Neural cell (in vitro differentiated cells): Measurements from ENCODE around the gene TTC39B. TPM values are rescaled to one million over a fixed set of nuclear protein-coding genes. Genes with fewer than 3 reads are reported as not detected.

Source experiments
- H2AFZ ChIP-seq: fragments of 200-600, 300-800 bp; sonication (generic), shearing (Covaris generic); 2 replicates; pipeline ENCODE4 v1.6.0; 2014; ENCODE audit warnings: low read depth, mild to moderate bottlenecking, antibody characterized with exemption, low read length, moderate library complexity
- H3F3A ChIP-seq: fragments of 200-600 bp; shearing (Covaris generic); 2 replicates; pipeline ENCODE4 v1.6.1; 2016; ENCODE audit warnings: mild to moderate bottlenecking, moderate library complexity, mixed read lengths, antibody characterized with exemption, low read length; ENCODE audit not compliant: insufficient read depth, poor library complexity, severe bottlenecking
- H3K27ac ChIP-seq: fragments of 200-600, 300-800 bp; sonication (generic), shearing (Covaris generic); 2 replicates; pipeline ENCODE4 v1.5.1; 2014; ENCODE audit warnings: mild to moderate bottlenecking, low read length, moderate library complexity
- H3K27me3 ChIP-seq: fragments of 300-800, 200-600 bp; sonication (generic), shearing (Covaris generic); 2 replicates; pipeline ENCODE4 v1.6.0; 2014; ENCODE audit warnings: mild to moderate bottlenecking, low read depth, low read length, moderate library complexity; ENCODE audit not compliant: insufficient read depth
- H3K36me3 ChIP-seq: fragments of 300-800, 200-600 bp; sonication (generic), shearing (Covaris generic); 2 replicates; pipeline ENCODE4 v1.5.1; 2014; ENCODE audit warnings: mild to moderate bottlenecking, antibody characterized with exemption, low read length, moderate library complexity; ENCODE audit not compliant: insufficient read depth
- H3K4me2 ChIP-seq: fragments of 300-800, 200-600 bp; sonication (generic), shearing (Covaris generic); 2 replicates; pipeline ENCODE4 v1.6.0; 2014; ENCODE audit warnings: mild to moderate bottlenecking, low read length
- H3K4me3 ChIP-seq: fragments of 300-800, 200-600 bp; sonication (generic), shearing (Covaris generic); 2 replicates; pipeline ENCODE4 v1.5.1; 2014; ENCODE audit warnings: mild to moderate bottlenecking, low read length, moderate library complexity
- H3K79me2 ChIP-seq: fragments of 200-600 bp; shearing (Covaris generic); replicated peaks from 2 replicates; pipeline ENCODE4 v1.6.0; 2014; ENCODE audit warnings: mild to moderate bottlenecking, low read length, moderate library complexity; ENCODE audit not compliant: insufficient read depth
- H3K9ac ChIP-seq: fragments of 300-800, 200-600 bp; sonication (generic), shearing (Covaris generic); 2 replicates; pipeline ENCODE4 v1.6.1; 2016; ENCODE audit warnings: mild to moderate bottlenecking, low read length, mixed read lengths
- H3K9me2 ChIP-seq: fragments of 200-600 bp; shearing (Covaris generic); 2 replicates; pipeline ENCODE4 v1.6.1; 2016; ENCODE audit warnings: mild to moderate bottlenecking, low read length, mixed read lengths; ENCODE audit not compliant: insufficient read depth
- H3K9me3 ChIP-seq: fragments of 200-600, 300-800 bp; sonication (generic), shearing (Covaris generic); 2 replicates; pipeline ENCODE4 v1.6.1; 2016; ENCODE audit warnings: mild to moderate bottlenecking, mixed run types, low read length, moderate library complexity, mixed read lengths
- H4K20me1 ChIP-seq: fragments of 200-600 bp; shearing (Covaris generic); 2 replicates; pipeline ENCODE4 v1.6.1; 2016; ENCODE audit warnings: mild to moderate bottlenecking, mixed run types; ENCODE audit not compliant: insufficient read depth
- EP300 ChIP-seq: fragments of 450-650 bp; conservative IDR thresholded peaks from 2 replicates; pipeline ENCODE4 v1.6.1; 2014; ENCODE audit warnings: antibody characterized with exemption, mild to moderate bottlenecking, moderate library complexity; ENCODE audit not compliant: poor library complexity, severe bottlenecking
- EZH2 ChIP-seq: fragments of 200-600, 300-800 bp; shearing (Covaris generic), sonication (generic); IDR thresholded peaks from 2 replicates; pipeline ENCODE4 v1.6.1; 2014; ENCODE audit warnings: antibody characterized with exemption, low read length, borderline replicate concordance, mild to moderate bottlenecking; ENCODE audit not compliant: insufficient read depth, poor library complexity, severe bottlenecking
- MXI1 ChIP-seq: fragments of 450-650 bp; conservative IDR thresholded peaks from 2 replicates; pipeline ENCODE4 v1.6.1; 2014; ENCODE audit warnings: antibody characterized with exemption, mild to moderate bottlenecking; ENCODE audit not compliant: poor library complexity, severe bottlenecking
- POLR2AphosphoS5 ChIP-seq: IDR thresholded peaks from 2 replicates; pipeline ENCODE4 v1.6.1; 2012
- RAD21 ChIP-seq: fragments of 450-650 bp; conservative IDR thresholded peaks from 2 replicates; pipeline ENCODE4 v1.6.1; 2014; ENCODE audit warnings: antibody characterized with exemption, mild to moderate bottlenecking, moderate library complexity
- SMC3 ChIP-seq: fragments of 450-650 bp; conservative IDR thresholded peaks from 2 replicates; pipeline ENCODE4 v1.6.1; 2014; ENCODE audit warnings: antibody characterized with exemption, mild to moderate bottlenecking, moderate library complexity; ENCODE audit not compliant: poor library complexity
- TAF1 ChIP-seq: IDR thresholded peaks from 2 replicates; pipeline ENCODE4 v1.6.1; 2012; ENCODE audit warnings: low read depth
- polyA plus RNA-seq: library from polyadenylated mRNA; depleted of rRNA; stranded (reverse); fragments of >200 nt; gene quantifications from 2 replicates; pipeline ENCODE4 v1.2.3, GENCODE V29; 2014
- TF ChIP-seq, protein P1 (sequence below): IDR thresholded peaks from 2 replicates; pipeline ENCODE4 v1.6.1; 2012; ENCODE audit warnings: borderline replicate concordance
- TF ChIP-seq, protein P2 (sequence below): fragments of 450-650 bp; IDR thresholded peaks from 2 replicates; pipeline ENCODE4 v1.5.1; 2014; ENCODE audit warnings: antibody characterized with exemption, mild to moderate bottlenecking, moderate library complexity; ENCODE audit not compliant: poor library complexity, severe bottlenecking

TTC39B gene
- polyA plus RNA-seq, 1 donor from 2014 or later, result 2.8 TPM

- TF ChIP-seq, protein P1, sequence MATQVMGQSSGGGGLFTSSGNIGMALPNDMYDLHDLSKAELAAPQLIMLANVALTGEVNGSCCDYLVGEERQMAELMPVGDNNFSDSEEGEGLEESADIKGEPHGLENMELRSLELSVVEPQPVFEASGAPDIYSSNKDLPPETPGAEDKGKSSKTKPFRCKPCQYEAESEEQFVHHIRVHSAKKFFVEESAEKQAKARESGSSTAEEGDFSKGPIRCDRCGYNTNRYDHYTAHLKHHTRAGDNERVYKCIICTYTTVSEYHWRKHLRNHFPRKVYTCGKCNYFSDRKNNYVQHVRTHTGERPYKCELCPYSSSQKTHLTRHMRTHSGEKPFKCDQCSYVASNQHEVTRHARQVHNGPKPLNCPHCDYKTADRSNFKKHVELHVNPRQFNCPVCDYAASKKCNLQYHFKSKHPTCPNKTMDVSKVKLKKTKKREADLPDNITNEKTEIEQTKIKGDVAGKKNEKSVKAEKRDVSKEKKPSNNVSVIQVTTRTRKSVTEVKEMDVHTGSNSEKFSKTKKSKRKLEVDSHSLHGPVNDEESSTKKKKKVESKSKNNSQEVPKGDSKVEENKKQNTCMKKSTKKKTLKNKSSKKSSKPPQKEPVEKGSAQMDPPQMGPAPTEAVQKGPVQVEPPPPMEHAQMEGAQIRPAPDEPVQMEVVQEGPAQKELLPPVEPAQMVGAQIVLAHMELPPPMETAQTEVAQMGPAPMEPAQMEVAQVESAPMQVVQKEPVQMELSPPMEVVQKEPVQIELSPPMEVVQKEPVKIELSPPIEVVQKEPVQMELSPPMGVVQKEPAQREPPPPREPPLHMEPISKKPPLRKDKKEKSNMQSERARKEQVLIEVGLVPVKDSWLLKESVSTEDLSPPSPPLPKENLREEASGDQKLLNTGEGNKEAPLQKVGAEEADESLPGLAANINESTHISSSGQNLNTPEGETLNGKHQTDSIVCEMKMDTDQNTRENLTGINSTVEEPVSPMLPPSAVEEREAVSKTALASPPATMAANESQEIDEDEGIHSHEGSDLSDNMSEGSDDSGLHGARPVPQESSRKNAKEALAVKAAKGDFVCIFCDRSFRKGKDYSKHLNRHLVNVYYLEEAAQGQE, result no peak
Measured at GRCh38 chr9:15155826-15156225, 151.2 kb downstream of the TTC39B start (continued).

DNA sequence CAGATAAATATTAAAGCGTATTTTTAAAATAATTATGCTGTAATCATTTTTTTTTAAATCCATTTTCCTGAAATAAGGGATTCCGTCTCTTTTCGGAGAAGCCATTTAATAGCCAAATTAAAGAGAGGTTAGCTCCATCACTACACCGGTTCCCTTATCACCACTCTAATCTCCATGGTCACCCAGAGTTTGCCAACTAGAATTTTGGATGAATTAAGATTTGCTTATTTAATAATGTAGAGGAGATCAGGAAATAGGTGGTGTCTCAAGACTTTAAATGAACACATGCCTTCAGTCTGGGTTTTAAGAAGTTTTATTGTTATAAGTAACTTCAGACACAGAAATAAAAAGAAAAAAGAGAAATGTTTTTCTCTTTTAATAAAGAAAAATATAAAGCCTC lies 151.7 kb downstream of the TTC39B start:
- no peaks in the 10 kb centered on the region for H4K20me1 ChIP-seq
- no peaks in the 10 kb centered on the region for H3F3A ChIP-seq
- no peak overlapping the region for H3K27ac ChIP-seq
- no peak overlapping the region for H3K4me3 ChIP-seq
- no peaks in the 10 kb centered on the region for H3K9me2 ChIP-seq
- TF ChIP-seq POLR2AphosphoS5, result no peak
- no peaks in the 10 kb centered on the region for H3K9me3 ChIP-seq
- no peak overlapping the region for H2AFZ ChIP-seq
- no peak overlapping the region for H3K9ac ChIP-seq
- H3K4me2 ChIP-seq, result no peak overlapping the region
- no peaks in the 10 kb centered on the region for H3K27me3 ChIP-seq
- no peaks in the 10 kb centered on the region for H3K36me3 ChIP-seq
- no peaks in the 10 kb centered on the region for H3K79me2 ChIP-seq

DNA sequence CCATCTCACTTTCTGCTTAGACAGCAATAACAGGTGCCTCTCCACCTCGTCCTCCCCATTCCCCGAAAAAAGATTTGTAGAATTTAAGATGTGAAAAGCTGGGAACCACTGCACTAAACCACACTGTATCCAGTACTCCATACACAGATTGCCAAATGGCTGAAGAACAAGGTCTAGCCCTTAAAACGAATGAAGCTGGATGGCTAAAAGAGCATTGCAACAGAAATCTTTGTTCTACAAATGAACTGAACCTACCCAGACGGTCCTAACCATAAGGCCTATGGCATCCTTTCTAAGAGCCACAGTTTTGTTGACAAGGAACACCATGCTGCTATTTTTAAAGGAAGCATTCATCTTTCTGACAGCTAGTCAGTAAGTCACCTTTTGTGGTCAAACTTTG lies 152.3 kb downstream of the TTC39B start:
- Histone ChIP-seq H3K9me3 (no peaks in the 10 kb centered on the region), H3K4me2 (no peak overlapping the region), H3K27me3 (no peaks in the 10 kb centered on the region), H3K4me3 (no peak overlapping the region), H3F3A (no peaks in the 10 kb centered on the region), H3K9me2 (no peaks in the 10 kb centered on the region), H3K79me2 (no peaks in the 10 kb centered on the region), H3K9ac (no peak overlapping the region), H3K36me3 (no peaks in the 10 kb centered on the region), H3K27ac (no peak overlapping the region), H4K20me1 (no peaks in the 10 kb centered on the region), H2AFZ (no peak overlapping the region)
- TF ChIP-seq MXI1, result no peak
- no peak for TF ChIP-seq EP300
- TF ChIP-seq, protein P2, sequence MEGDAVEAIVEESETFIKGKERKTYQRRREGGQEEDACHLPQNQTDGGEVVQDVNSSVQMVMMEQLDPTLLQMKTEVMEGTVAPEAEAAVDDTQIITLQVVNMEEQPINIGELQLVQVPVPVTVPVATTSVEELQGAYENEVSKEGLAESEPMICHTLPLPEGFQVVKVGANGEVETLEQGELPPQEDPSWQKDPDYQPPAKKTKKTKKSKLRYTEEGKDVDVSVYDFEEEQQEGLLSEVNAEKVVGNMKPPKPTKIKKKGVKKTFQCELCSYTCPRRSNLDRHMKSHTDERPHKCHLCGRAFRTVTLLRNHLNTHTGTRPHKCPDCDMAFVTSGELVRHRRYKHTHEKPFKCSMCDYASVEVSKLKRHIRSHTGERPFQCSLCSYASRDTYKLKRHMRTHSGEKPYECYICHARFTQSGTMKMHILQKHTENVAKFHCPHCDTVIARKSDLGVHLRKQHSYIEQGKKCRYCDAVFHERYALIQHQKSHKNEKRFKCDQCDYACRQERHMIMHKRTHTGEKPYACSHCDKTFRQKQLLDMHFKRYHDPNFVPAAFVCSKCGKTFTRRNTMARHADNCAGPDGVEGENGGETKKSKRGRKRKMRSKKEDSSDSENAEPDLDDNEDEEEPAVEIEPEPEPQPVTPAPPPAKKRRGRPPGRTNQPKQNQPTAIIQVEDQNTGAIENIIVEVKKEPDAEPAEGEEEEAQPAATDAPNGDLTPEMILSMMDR, result no peak

DNA sequence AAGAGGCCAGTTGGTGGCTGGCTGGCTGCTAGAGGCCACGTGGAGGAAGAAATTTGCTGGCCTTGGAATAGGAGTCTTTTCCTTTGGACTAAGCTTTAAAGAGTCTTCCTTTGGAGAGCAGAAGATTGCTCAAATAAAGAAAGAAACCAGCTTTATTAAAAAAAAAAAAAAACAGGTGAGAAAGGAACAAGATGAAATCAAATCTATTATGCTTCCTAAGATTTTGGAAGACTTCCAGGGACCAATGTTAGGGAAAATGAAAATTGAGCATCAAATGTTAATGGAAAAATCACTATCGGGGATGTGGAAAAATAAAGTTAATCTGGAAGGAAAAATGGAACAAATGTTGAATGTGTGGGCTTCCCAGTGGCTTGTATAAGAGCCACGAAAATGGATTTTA lies 153.1 kb downstream of the TTC39B start:
- no peak overlapping the region for H3K4me2 ChIP-seq
- no peak overlapping the region for H3K9ac ChIP-seq
- H2AFZ ChIP-seq, result no peak overlapping the region
- no peaks in the 10 kb centered on the region for H3K9me3 ChIP-seq
- H3K27ac ChIP-seq, result no peak overlapping the region
- no peaks in the 10 kb centered on the region for H3K36me3 ChIP-seq
- no peak overlapping the region for H3K4me3 ChIP-seq
- no peaks in the 10 kb centered on the region for H3K27me3 ChIP-seq
- TF ChIP-seq POLR2AphosphoS5 (no peak), EP300 (no peak), MXI1 (no peak), TAF1 (no peak), RAD21 (no peak), SMC3 (no peak), EZH2 (no peak)
- TF ChIP-seq, protein P2, result no peak
- TF ChIP-seq, protein P1, result no peak
- no peaks in the 10 kb centered on the region for H3F3A ChIP-seq
- H3K79me2 ChIP-seq, result no peaks in the 10 kb centered on the region
- H4K20me1 ChIP-seq, result no peaks in the 10 kb centered on the region
- no peaks in the 10 kb centered on the region for H3K9me2 ChIP-seq
